Fibroblast of the aortic adventitia (primary cell): Measurements from ENCODE around the gene ZBP1. TPM values are rescaled to one million over a fixed set of nuclear protein-coding genes. Genes with fewer than 3 reads are reported as not detected.

ENCODE experiments used
- DNase-seq: peaks from one replicate; pipeline ENCODE4 v3.0.0-alpha.2; 2010; ENCODE audit warnings: low read depth
- H3K4me3 ChIP-seq: 2 replicates; pipeline ENCODE4 v1.5.1; 2011; ENCODE audit warnings: low read depth, mild to moderate bottlenecking, control low read depth, low read length, moderate library complexity
- total RNA-seq: library from RNA; depleted of rRNA; stranded (reverse); fragments of >200 nt; gene quantifications from 2 replicates; pipeline ENCODE4 v1.2.3, GENCODE V29; 2012; ENCODE audit warnings: low replicate concordance
- TF ChIP-seq, protein P1 (sequence below): IDR thresholded peaks from 2 replicates; pipeline ENCODE4 v1.5.1; 2011; ENCODE audit warnings: mild to moderate bottlenecking, low read length, control low read depth, inconsistent platforms; ENCODE audit not compliant: insufficient read depth

ZBP1 gene
- total RNA-seq, 1 donor, result not detected

DNA sequence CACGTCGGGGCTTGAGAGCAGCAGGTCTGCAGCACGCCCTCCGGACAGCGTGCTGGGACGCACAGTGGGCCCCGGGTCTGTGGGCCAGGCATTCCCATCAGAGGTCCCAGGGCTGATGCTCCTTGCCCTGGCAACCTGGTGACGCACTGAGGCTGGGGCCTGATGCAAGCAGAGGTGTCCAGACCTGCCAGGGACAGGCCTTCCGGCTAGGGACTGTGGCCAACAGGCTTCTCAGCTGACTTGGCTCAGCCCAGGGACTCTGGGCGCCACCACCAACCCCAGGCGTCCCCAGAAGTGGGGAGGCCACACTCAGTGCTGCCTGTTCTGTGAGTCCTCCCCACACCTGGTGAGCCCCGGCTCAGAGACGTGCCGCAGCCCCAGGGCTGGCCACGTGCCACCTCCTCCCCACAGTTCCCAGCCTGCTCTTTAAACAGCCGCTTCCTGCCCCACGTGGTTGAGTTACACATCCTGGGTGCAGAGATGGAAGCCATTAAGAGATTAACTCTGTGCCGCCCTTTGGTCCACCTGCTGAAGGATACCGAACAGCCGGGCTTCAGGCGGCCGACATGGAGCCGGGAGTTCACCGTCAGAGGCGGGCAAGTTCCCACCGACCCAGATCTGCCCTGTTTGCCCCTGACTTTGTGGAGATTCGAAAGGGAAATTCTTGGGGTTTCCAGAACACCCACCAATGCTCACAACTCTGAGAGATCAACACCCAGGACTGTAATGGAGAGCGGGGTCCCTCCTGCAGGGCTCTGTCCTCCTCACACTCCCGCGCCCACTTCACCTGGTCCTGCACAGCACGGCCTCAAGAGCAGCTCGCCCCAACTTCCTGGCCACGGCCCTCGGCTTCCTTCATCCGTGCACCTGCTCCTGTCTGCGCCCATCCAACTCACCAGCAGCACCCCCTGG lies 37.6 kb upstream of the ZBP1 start:
- TF ChIP-seq, protein P1, sequence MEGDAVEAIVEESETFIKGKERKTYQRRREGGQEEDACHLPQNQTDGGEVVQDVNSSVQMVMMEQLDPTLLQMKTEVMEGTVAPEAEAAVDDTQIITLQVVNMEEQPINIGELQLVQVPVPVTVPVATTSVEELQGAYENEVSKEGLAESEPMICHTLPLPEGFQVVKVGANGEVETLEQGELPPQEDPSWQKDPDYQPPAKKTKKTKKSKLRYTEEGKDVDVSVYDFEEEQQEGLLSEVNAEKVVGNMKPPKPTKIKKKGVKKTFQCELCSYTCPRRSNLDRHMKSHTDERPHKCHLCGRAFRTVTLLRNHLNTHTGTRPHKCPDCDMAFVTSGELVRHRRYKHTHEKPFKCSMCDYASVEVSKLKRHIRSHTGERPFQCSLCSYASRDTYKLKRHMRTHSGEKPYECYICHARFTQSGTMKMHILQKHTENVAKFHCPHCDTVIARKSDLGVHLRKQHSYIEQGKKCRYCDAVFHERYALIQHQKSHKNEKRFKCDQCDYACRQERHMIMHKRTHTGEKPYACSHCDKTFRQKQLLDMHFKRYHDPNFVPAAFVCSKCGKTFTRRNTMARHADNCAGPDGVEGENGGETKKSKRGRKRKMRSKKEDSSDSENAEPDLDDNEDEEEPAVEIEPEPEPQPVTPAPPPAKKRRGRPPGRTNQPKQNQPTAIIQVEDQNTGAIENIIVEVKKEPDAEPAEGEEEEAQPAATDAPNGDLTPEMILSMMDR, result no peak
- DNase-seq, result no peak
- H3K4me3 ChIP-seq, result no peak overlapping the region

DNA sequence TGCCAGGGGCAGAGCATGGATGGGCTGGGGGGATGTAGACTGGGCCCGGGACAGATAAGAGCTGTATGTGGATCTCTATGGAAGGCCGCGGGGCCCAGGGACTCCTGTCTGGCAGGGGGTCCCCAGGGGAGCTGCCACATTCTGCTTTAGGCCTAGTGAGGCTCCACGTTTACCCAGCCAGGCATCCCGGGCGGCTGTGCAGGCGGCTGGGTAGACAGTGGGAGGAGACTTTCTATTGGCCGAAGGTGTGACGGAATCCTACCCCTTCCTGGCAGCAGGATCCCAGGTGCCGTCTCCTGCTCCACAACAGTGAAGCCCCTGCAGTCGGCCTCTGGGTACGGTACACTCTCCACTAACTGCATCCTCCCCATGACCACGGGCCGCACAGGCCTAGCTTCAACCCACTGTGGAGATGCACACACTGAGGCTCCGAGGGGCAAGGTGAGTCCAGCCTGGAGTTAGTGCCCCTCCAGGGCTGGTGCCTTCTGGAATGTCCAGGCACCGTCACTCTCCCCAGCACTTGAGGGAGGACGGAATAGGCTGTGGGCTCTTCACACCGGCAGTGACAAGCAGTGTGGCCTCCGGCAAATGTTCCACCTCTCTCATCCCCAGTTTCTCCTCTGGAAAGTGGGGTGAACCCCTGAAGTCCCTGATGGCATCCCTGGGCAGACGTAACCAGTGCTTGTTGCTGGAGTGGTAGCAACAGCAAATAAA lies 36.8 kb upstream of the ZBP1 start:
- no peak overlapping the region for H3K4me3 ChIP-seq
- TF ChIP-seq, protein P1, result no peak
- no peak for DNase-seq

DNA sequence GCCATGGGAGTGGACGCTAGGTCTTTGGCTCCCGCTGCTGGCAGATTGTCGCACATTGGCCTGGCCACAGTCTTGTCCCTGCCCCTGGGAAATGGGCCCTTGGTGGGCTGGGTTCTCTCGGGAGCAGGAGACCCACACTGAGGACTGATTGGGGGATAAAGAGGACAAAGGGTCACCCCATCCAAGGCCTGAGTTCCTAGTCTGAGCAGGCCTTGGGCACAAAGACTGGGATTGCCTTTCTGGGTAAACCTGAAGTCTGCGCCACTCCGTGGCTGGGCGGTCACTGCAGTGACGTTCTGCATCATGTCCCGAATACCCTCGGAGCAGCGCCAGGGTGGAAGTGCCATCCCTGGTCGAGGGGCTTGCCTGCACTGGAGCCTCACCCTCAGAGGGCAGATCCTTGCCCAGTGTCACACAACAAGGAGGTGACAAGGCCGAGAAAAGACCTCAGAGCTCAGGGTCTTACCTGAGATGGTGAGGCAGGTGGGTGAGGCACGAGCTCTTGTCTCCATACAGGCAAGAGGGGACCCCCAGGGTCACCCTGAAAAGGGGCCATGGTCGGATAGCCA lies 36.1 kb upstream of the ZBP1 start:
- TF ChIP-seq, protein P1, result no peak
- no peak overlapping the region for H3K4me3 ChIP-seq
- no peak for DNase-seq

DNA sequence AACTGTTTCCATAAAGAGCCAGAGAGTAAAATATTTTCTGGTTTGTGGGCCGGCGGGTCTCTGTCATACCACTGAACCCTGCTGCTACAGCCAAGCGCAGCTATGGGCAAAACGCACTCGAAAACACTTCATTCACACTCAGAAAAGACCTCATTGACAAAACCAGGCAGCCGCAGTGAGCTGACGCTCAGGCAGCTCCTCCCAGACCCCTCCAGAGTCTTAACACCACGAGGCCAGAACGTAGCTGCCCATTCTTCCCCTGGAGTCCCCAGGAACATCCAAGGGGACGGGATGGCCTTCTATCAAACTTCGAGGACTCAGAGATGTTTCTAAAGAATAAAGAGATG lies 35.6 kb upstream of the ZBP1 start:
- DNase-seq, result no peak
- TF ChIP-seq, protein P1, result no peak
- no peak overlapping the region for H3K4me3 ChIP-seq

DNA sequence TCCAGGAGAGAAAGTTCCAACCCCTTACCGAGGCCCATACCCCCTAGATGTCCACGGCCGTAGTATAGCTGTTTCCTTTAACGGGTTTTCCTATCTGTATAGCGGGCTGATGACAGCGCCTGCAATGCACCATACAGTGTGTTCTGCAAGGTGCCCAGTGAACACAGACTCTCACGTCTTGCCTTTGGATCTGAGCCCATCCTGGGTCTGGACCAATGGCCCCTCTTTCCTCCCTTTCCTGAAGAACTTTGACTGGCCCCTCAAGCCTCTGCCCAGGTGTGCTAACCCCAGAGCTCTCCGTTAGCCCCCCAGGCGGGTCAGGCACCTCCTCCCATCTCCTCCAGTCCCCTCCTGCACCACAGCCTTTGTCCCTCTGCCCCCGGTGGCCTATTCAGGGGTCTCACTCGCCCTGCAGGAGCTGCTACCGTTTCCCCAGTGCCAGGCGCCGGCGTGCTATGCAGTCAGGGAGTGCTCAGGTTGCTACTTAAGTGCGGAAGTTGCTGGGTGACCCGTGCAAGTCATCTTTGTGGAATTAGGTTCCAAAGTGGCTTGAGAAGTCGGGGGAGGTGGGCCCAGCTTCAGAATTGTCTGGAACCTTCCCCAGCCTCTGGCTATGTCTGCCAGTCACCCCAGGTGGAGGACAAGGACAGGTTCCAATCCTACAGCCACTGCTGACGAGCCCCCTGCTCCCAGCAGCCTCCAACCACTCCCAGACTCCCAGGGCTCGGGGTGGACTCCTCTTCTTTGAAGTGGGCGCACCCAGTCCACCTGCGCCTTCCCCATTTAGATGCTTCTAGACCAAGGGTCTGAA lies 35.0 kb upstream of the ZBP1 start:
- no peak overlapping the region for H3K4me3 ChIP-seq
- TF ChIP-seq, protein P1, result no peak
- no peak for DNase-seq

- TF ChIP-seq, protein P1, result peak; percentile 92
- H3K4me3 ChIP-seq, result no peak overlapping the region
- DNase-seq, result peak; percentile 68
Observed at GRCh38 chr20:57654363-57654997, 34.3 kb upstream of the ZBP1 start.
